ENCODE results near the gene TMEM219. TPM values are rescaled to one million over a fixed set of nuclear protein-coding genes. Genes with fewer than 3 reads are reported as not detected.

Gene TMEM219
- total RNA-seq, 1 experiment from 2014 or later, result 57.7 TPM

- BruUV-seq (replicated peaks), result no TSS peak
- peaks cover 63% of the 10 kb centered on the region for H3K36me3 Mint-ChIP-seq (ENCODE audit: insufficient read depth, unreplicated experiment)
- CTCF ChIA-PET, result interaction anchor here (0.5 kb wide), 1 partner anchor 138 kb away, joined by 3 read pairs; no protein-coding TSS in a partner anchor
Measured at GRCh38 chr16:29987371-29988085, 25.6 kb downstream of the TMEM219 start.

GRCh38 chr16:29988346-29989075 lies 26.6 kb downstream of the TMEM219 start:
- peaks cover 3% of the 10 kb centered on the region for H3K36me3 ChIP-seq (ENCODE audit: control insufficient read depth, insufficient read depth, low read length)
- POLR2A ChIA-PET, result no interaction called here

More at GRCh38 chr16:29987371-29988085, 25.6 kb downstream of the TMEM219 start:
- Histone ChIP-seq H3K4me1 (no peaks in the 10 kb centered on the region), H3K4me3 (ENCODE audit: low read depth, low read length) (no peak overlapping the region), H3K9me3 (no peaks in the 10 kb centered on the region), H3K27me3 (replicated peaks; ENCODE audit: control insufficient read depth, insufficient read depth, low read length) (no peaks in the 10 kb centered on the region), H3K36me3 (ENCODE audit: control insufficient read depth, insufficient read depth, low read length) (peaks cover 3% of the 10 kb centered on the region)
- H3K9me3 Mint-ChIP-seq (ENCODE audit: unreplicated experiment), result no peaks in the 10 kb centered on the region
- intact Hi-C loops (cut with micrococcal nuclease; ENCODE audit: unreplicated experiment), result no loop called here
- no peak for DNase-seq
- H3K4me3 Mint-ChIP-seq (ENCODE audit: unreplicated experiment), result no peak overlapping the region
- no peak overlapping the region for H3K27ac Mint-ChIP-seq (ENCODE audit: unreplicated experiment)
- TF ChIP-seq CTCF (IDR thresholded peaks at IDR 0.05; ENCODE audit: insufficient read depth in 1 of 2, low read depth in 1 of 2, low read length in 1 of 2, severe bottlenecking in 1 of 2, unreplicated experiment in 1 of 2), result no peak
- POLR2A ChIA-PET, result no interaction called here
- H3K27me3 Mint-ChIP-seq (ENCODE audit: insufficient read depth, unreplicated experiment), result no peaks in the 10 kb centered on the region
- peaks cover 10% of the 10 kb centered on the region for H3K4me1 Mint-ChIP-seq (ENCODE audit: low read depth, unreplicated experiment)

More at GRCh38 chr16:29988346-29989075, 26.6 kb downstream of the TMEM219 start:
- Histone ChIP-seq H3K4me1 (no peaks in the 10 kb centered on the region), H3K9me3 (no peaks in the 10 kb centered on the region), H3K4me3 (ENCODE audit: low read depth, low read length) (no peak overlapping the region), H3K27me3 (replicated peaks; ENCODE audit: control insufficient read depth, insufficient read depth, low read length) (no peaks in the 10 kb centered on the region)
- Mint-ChIP-seq H3K4me3 (ENCODE audit: unreplicated experiment) (no peak overlapping the region), H3K27ac (ENCODE audit: unreplicated experiment) (no peak overlapping the region), H3K4me1 (ENCODE audit: low read depth, unreplicated experiment) (peaks cover 10% of the 10 kb centered on the region), H3K9me3 (ENCODE audit: unreplicated experiment) (no peaks in the 10 kb centered on the region), H3K36me3 (ENCODE audit: insufficient read depth, unreplicated experiment) (peaks cover 56% of the 10 kb centered on the region), H3K27me3 (ENCODE audit: insufficient read depth, unreplicated experiment) (no peaks in the 10 kb centered on the region)
- DNase-seq, result no peak
- intact Hi-C loops (cut with micrococcal nuclease; ENCODE audit: unreplicated experiment), result no loop called here
- CTCF ChIA-PET, result no interaction called here
- no TSS peak for BruUV-seq (replicated peaks)
- TF ChIP-seq CTCF (IDR thresholded peaks at IDR 0.05; ENCODE audit: insufficient read depth in 1 of 2, low read depth in 1 of 2, low read length in 1 of 2, severe bottlenecking in 1 of 2, unreplicated experiment in 1 of 2), result no peak
